Psoas muscle (tissue), 8 donors: Measurements from ENCODE around the gene ACACA. TPM values are rescaled to one million over a fixed set of nuclear protein-coding genes. Genes with fewer than 3 reads are reported as not detected.

Experiments used
- ATAC-seq, 4 donors: fragments of 200-7000 bp; cut with Tn5 transposase; one replicate each; pipeline ENCODE4 v1.9.1; 2020; ENCODE audit warnings: moderate library complexity in 3 of 4, mild to moderate bottlenecking in 2 of 4
- DNase-seq, 2 donors: peaks; one replicate each; pipeline ENCODE4 v3.0.0-alpha.2; 2020
- H3K27ac ChIP-seq: fragments of 200-600 bp; one replicate; pipeline ENCODE4 v1.8.0; 2022
- H3K27me3 ChIP-seq, 3 donors: fragments of 200-600 bp in 1 of 3; one replicate each; pipeline versions ENCODE4 v1.6.1 to v1.8.0; 2013 to 2022; ENCODE audit warnings: low read length in 2 of 3, mild to moderate bottlenecking in 2 of 3, moderate library complexity in 1 of 3; ENCODE audit not compliant: insufficient read depth in 3 of 3
- H3K36me3 ChIP-seq, 2 donors: fragments of 200-600 bp in 1 of 2; one replicate each; pipeline versions ENCODE4 v1.6.1 to v1.8.0; 2013 to 2022; ENCODE audit warnings: low read depth in 1 of 2, mild to moderate bottlenecking in 1 of 2, moderate library complexity in 1 of 2; ENCODE audit not compliant: insufficient read depth in 1 of 2
- H3K4me1 ChIP-seq: fragments of 200-600 bp; one replicate; pipeline ENCODE4 v1.8.0; 2022
- H3K4me3 ChIP-seq: fragments of 200-600 bp; one replicate; pipeline ENCODE4 v1.8.0; 2022; ENCODE audit warnings: mild to moderate bottlenecking
- H3K9me3 ChIP-seq: fragments of 200-600 bp; one replicate; pipeline ENCODE4 v1.8.0; 2022
- WGBS, 3 donors: extraction: QIAGEN DNeasy Blood & Tissue Kit; methylation state at CpG; one replicate each; pipeline versions ENCODE4 v1.1.6 to v1.1.7; 2013; 5-methylcytosine and 5-hydroxymethylcytosine counted together
- intact Hi-C, 2 donors: fragments of 100-400 bp; cut with DNase I; formaldehyde crosslinking; loops; one replicate each; pipeline versions ENCODE4 v1.11.0 to v1.14.2; 2022
- polyA plus RNA-seq, 3 donors: library from polyadenylated mRNA; stranded (reverse); fragments of 200-250 nt; gene quantifications; one replicate each; pipeline ENCODE4 v1.2.3, GENCODE V29; 2013
- total RNA-seq, 4 donors: library from RNA; stranded (reverse); fragmentation: NEBNext Ultra II Directional in 2 of 4; extraction: Animal tissue kit (Norgen Biotek cat#: 25700) in 2 of 4; gene quantifications; one replicate each; pipeline versions ENCODE4 v1.2.1 to v1.2.4, GENCODE V29; 2021 to 2023
- TF ChIP-seq, protein P1 (sequence below): fragments of 200-600 bp; IDR thresholded peaks from one replicate; pipeline ENCODE4 v1.8.0; 2022; ENCODE audit warnings: antibody characterized with exemption
- donor health status: healthy with polysubstance abuse.
- donor health status: DM: no; HTN: no; CAD: no; lungs with moderate emphysema.
- donor health status: Bipolar disorder and iron deficiency.
- donor health status: healthy.
- donor health status: DM: yes; HTN: yes; CAD: no.
- donor health status: DM: no; HTN: no; CAD: no.
- donor health status: DM: no; HTN: no; CAD: no.
- donor health status: DM: yes; HTN: yes; CAD: no.

Gene ACACA
- total and polyA plus RNA-seq, 7 donors, result 7.2 to 42.6 (median 21.5) TPM

DNA sequence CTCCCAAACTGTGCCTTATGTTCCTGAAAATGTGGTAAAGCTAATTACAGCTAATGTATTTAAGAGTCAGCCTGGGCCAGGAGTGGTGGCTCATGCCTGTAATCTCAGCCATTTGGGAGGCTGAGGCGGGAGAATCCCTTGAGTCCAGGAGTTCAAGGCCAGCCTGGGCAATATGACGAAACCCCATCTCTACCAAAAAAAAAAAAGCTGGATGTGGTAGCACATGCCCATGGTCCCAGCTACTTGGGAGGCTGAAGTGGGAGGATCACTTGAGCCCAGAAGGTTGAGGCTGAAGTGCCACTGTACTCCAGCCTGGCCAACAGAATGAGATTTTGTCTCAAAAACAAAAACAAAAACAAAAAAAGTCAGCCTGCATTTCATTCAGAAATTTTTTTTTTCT lies 64.0 kb downstream of the ACACA start:
- no peaks in the 10 kb centered on the region for H3K27me3 ChIP-seq
- TF ChIP-seq, protein P1, sequence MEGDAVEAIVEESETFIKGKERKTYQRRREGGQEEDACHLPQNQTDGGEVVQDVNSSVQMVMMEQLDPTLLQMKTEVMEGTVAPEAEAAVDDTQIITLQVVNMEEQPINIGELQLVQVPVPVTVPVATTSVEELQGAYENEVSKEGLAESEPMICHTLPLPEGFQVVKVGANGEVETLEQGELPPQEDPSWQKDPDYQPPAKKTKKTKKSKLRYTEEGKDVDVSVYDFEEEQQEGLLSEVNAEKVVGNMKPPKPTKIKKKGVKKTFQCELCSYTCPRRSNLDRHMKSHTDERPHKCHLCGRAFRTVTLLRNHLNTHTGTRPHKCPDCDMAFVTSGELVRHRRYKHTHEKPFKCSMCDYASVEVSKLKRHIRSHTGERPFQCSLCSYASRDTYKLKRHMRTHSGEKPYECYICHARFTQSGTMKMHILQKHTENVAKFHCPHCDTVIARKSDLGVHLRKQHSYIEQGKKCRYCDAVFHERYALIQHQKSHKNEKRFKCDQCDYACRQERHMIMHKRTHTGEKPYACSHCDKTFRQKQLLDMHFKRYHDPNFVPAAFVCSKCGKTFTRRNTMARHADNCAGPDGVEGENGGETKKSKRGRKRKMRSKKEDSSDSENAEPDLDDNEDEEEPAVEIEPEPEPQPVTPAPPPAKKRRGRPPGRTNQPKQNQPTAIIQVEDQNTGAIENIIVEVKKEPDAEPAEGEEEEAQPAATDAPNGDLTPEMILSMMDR, result no peak
- H3K4me3 ChIP-seq, result no peak overlapping the region
- 100% methylated on average over 2 of the region's 2 CpGs for WGBS, 3 donors
- peaks cover 0 to 14% of the 10 kb centered on the region in 2 donors for H3K36me3 ChIP-seq
- no peak overlapping the region for H3K27ac ChIP-seq
- H3K4me1 ChIP-seq, result no peaks in the 10 kb centered on the region
- intact Hi-C loops, result no loop called here
- H3K9me3 ChIP-seq, result no peaks in the 10 kb centered on the region
- ATAC-seq (no peak), DNase-seq (no peak)

DNA sequence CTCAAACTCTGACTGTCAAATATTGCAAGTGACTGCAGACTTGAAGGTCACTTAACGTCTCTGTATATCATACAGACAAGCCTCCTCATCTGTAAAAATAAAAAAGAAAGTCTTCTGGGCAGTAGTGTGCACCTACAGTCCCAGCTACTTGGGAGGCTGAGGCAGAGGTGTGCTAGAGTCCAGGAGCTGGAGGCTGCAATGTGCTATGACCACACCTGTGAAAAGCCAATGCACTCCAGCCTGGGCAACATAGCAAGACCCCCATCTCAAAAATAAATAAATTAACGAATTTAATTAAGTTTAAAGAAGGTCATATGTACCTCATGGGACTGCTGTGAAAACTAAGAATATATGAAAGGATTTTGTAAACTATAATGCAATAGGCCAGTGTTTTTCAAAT lies 65.8 kb downstream of the ACACA start:
- H3K36me3 ChIP-seq, result peaks cover 0 to 21% of the 10 kb centered on the region in 2 donors
- no peak overlapping the region for H3K27ac ChIP-seq
- H3K27me3 ChIP-seq, result no peaks in the 10 kb centered on the region
- DNase-seq (no peak), ATAC-seq (no peak)
- H3K4me3 ChIP-seq, result no peak overlapping the region
- H3K4me1 ChIP-seq, result no peaks in the 10 kb centered on the region
- 83 to 91% (median 83%) methylated on average over 2 of the region's 2 CpGs for WGBS, 3 donors
- TF ChIP-seq, protein P1, result no peak
- intact Hi-C loops, result no loop called here
- H3K9me3 ChIP-seq, result no peaks in the 10 kb centered on the region

DNA sequence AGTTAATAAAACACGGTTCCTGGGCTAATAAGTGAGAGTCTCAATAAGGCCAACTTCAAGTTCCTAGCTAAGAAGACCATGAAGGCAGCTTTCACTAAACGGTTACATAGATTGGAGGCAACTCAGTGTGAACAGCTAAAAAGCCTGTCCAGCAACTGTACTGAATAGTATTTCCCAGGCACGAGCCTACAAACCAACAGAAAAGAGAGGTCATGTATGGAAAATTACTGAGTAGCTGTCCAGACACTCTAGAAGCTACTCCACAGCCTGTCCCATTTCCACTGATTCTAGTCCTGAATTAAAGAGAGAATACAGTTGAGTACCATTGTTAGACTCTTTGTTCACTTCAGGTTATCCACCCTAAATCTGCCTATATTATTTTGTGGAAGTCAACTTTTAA lies 67.3 kb downstream of the ACACA start:
- ATAC-seq (no peak), DNase-seq (no peak)
- peaks cover 0 to 15% of the 10 kb centered on the region in 2 donors for H3K36me3 ChIP-seq
- H3K9me3 ChIP-seq, result no peaks in the 10 kb centered on the region
- WGBS, 3 donors, result 56 to 73% (median 58%) methylated on average over 3 of the region's 3 CpGs
- TF ChIP-seq, protein P1, result no peak
- H3K4me3 ChIP-seq, result no peak overlapping the region
- H3K27ac ChIP-seq, result no peak overlapping the region
- no peaks in the 10 kb centered on the region for H3K27me3 ChIP-seq
- H3K4me1 ChIP-seq, result no peaks in the 10 kb centered on the region
- intact Hi-C loops, result no loop called here

DNA sequence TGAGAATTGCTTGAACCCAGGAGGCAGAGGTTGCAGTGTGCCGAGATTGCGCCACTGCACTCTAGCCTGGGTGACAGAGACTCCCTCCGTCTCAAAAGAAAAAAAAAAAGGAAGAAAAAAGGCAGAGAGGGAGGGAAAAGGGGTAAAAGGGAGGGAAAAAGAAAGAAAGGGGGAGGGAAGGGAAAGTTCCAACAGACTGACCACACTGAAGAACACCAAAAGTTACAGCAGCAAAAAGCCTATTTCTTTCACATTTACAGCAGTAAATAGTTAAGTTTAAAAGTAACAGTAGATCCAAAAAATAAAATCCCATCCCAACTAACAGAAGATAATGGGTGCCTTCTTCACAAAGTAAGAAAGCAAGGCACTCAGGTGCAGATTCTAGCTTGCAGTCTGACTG lies 67.8 kb downstream of the ACACA start:
- WGBS, 3 donors, result 91 to 94% (median 93%) methylated on average over 3 of the region's 3 CpGs
- no peak for DNase-seq
- TF ChIP-seq, protein P1, result no peak
- Histone ChIP-seq H3K9me3 (no peaks in the 10 kb centered on the region), H3K4me3 (no peak overlapping the region), H3K4me1 (no peaks in the 10 kb centered on the region), H3K36me3 (peaks cover 0 to 15% of the 10 kb centered on the region in 2 donors), H3K27ac (no peak overlapping the region), H3K27me3 (no peaks in the 10 kb centered on the region)
- intact Hi-C loops, result no loop called here
- ATAC-seq, result no peak
